GM23248 (cell line): ENCODE results near the gene CEBPG.

Source experiments
- EZH2 ChIP-seq: fragments of 200-600 bp; sonication (generic); IDR thresholded peaks from 2 replicates; pipeline ENCODE4 v1.6.1; 2018; ENCODE audit warnings: antibody characterized with exemption, mild to moderate bottlenecking; ENCODE audit not compliant: insufficient read depth, poor library complexity, severe bottlenecking
- EZH2phosphoT487 ChIP-seq: fragments of 200-600 bp; sonication (generic); IDR thresholded peaks from 2 replicates; pipeline ENCODE4 v1.6.1; 2018; ENCODE audit warnings: antibody characterized with exemption, moderate library complexity, mild to moderate bottlenecking, low read depth; ENCODE audit not compliant: insufficient read depth

- TF ChIP-seq EZH2 (no peak), EZH2phosphoT487 (no peak)
Observed at GRCh38 chr19:33413426-33413725, 39.9 kb downstream of the CEBPG start.
